ENCODE data around the gene APEX1.

The APEX1 gene

DNA sequence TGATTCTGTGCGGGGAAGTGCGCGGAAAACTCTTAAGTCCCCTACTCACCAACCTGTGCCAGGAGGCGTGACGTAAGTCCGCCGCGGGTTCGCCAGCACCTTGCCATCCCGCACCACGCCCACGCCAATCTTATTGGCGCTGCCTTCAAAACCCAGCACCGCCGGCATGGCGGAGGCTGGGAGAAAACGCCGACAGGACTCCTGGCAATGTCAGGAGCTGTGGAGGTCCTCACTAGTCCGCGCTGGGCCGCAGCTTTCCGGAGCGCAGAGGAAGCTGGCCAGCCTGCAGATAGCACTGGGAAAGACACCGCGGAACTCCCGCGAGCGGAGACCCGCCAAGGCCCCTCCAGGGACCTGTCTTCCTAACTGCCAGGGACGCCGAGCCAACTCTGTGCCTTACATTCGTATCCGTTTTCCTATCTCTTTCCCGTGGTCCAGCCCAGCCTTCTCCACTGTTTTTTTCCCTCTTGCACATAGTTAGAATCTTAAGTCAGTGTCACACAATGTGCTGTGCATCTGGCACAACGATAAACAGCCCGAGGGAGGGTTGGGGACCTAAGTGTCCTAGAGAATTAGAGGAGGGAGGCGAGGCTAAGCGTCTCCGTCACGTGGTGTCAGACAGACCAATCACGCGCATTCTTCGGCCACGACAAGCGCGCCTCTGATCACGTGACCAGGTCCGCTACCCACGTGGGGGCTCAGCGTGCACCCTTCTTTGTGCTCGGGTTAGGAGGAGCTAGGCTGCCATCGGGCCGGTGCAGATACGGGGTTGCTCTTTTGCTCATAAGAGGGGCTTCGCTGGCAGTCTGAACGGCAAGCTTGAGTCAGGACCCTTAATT, at the start of gene APEX1, which contains the start of gene OSGEP:
TSS of gene APEX1 (plus strand) at position 711 of the 839 bp plus-strand sequence. CDS start 420 bp downstream, outside the sequence.
TSS of gene OSGEP (minus strand) at position 297 of the 839 bp plus-strand sequence. CDS start at position 168, 129 bp downstream.
- H3K4me3 ChIP-seq (ENCODE audit: low read depth, low read length): peak within 1 kb of the TSS; percentile 87
- peak; percentile 99 for DNase-seq (ENCODE audit: low read depth)
- peak; percentile 74 for TF ChIP-seq POLR2A (IDR thresholded peaks at IDR 0.05; ENCODE audit: extremely low read depth, insufficient read length)
- TF ChIP-seq, protein P1, sequence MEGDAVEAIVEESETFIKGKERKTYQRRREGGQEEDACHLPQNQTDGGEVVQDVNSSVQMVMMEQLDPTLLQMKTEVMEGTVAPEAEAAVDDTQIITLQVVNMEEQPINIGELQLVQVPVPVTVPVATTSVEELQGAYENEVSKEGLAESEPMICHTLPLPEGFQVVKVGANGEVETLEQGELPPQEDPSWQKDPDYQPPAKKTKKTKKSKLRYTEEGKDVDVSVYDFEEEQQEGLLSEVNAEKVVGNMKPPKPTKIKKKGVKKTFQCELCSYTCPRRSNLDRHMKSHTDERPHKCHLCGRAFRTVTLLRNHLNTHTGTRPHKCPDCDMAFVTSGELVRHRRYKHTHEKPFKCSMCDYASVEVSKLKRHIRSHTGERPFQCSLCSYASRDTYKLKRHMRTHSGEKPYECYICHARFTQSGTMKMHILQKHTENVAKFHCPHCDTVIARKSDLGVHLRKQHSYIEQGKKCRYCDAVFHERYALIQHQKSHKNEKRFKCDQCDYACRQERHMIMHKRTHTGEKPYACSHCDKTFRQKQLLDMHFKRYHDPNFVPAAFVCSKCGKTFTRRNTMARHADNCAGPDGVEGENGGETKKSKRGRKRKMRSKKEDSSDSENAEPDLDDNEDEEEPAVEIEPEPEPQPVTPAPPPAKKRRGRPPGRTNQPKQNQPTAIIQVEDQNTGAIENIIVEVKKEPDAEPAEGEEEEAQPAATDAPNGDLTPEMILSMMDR (IDR thresholded peaks at IDR 0.05; ENCODE audit: low read depth, low read length): no peak
- TF ChIP-seq, protein P2, sequence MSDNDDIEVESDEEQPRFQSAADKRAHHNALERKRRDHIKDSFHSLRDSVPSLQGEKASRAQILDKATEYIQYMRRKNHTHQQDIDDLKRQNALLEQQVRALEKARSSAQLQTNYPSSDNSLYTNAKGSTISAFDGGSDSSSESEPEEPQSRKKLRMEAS (IDR thresholded peaks at IDR 0.05; ENCODE audit: low read depth, low read length): peak; percentile 100
- TF ChIP-seq MYC (IDR thresholded peaks at IDR 0.05; ENCODE audit: low read depth, low read length): peak; percentile 96

DNA sequence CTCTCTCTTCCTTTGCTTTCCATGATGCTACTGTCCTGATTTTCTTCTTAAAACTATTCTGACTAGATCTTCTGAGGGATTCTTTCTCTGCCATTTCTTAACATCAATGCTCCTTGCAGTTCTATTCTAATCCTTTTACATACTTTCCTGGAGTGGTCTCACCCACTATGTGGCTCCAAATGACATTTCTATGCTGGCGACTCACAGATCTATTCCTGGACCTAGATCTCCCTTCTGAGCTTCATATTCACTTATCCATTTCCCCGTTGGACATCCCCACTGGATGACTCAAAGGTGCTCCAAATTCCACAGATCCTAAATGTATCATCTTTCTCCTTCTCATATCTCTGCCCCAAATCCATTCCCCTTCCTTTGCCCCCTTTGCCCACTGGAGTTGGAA, 45.8 kb upstream of the APEX1 start:
- TF ChIP-seq, protein P2 (IDR thresholded peaks at IDR 0.05; ENCODE audit: low read depth, low read length): no peak
- TF ChIP-seq MYC (IDR thresholded peaks at IDR 0.05; ENCODE audit: low read depth, low read length): no peak
- TF ChIP-seq POLR2A (IDR thresholded peaks at IDR 0.05; ENCODE audit: extremely low read depth, insufficient read length): no peak
- TF ChIP-seq, protein P1 (IDR thresholded peaks at IDR 0.05; ENCODE audit: low read depth, low read length): no peak
- H3K4me3 ChIP-seq (ENCODE audit: low read depth, low read length): no peak overlapping the region
- no peak for DNase-seq (ENCODE audit: low read depth)

DNA sequence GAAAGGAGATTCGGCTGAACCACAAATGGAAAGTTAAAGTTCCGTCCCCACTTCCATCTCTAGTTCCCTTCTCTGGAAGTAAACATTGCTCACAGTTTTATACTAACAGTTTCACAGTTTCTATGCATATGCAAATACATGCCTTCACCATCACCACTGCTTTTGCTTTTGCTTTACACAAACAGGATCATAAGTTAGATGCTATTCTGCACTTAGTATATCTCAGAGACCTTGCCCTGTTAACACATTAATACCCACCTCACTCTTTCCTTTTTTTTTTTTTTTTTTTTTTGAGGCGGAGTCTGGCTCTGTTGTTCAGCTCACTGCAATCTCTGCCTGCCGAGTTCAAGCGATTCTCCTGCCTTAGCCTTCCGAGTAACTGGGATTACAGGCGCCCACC, 42.6 kb upstream of the APEX1 start:
- TF ChIP-seq, protein P2 (IDR thresholded peaks at IDR 0.05; ENCODE audit: low read depth, low read length): no peak
- TF ChIP-seq, protein P1 (IDR thresholded peaks at IDR 0.05; ENCODE audit: low read depth, low read length): no peak
- TF ChIP-seq MYC (IDR thresholded peaks at IDR 0.05; ENCODE audit: low read depth, low read length): no peak
- TF ChIP-seq POLR2A (IDR thresholded peaks at IDR 0.05; ENCODE audit: extremely low read depth, insufficient read length): no peak
- H3K4me3 ChIP-seq (ENCODE audit: low read depth, low read length): peak overlapping the region; percentile 75
- no peak for DNase-seq (ENCODE audit: low read depth)

DNA sequence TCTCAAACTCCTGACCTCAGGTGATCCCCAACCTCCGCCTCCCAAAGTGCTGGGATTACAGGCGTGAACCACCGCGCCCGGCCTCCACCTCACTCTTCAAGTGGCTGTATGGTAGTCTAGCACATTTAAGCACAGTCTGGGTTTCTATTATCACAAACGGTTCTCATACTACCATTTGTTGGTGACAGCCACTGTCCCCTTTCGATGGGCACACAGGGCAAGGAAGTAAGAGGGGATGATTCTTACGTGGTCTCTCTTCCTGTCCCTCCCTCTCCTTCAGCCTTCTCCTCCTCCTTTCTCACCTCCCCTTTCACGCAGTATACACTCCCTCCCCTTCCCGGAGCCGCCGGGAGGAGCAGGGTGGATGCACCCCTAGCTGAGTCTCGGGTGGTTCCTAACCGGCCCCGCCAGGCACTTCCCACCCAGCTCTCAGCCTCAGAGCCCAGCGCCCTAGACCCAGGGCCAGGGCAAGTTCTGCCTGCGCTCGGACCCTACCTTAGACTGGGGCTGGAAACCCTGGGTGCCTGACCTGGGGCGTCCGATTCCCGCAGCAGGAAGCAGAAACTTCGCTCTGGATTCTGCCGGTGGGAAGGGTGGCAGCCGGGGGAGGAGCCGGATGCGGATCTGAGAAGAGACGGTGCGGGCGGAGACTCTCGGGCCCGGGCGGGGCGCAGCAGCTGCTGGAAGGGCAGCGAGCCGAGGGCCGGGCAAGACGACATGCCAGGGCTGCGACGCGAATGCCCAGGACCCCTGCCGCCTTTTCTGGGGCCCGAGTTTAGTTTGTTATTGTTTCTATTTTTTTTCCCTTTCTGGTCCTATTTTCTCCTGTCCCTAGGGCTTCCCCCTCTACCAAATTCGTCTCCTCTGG, 41.9 kb upstream of the APEX1 start, which contains the start of gene TEP1:
TSS of gene TEP1 (minus strand) at position 626 of the 868 bp plus-strand sequence. CDS start 5,062 bp downstream, outside the sequence.
- TF ChIP-seq MYC (IDR thresholded peaks at IDR 0.05; ENCODE audit: low read depth, low read length) (no peak), POLR2A (IDR thresholded peaks at IDR 0.05; ENCODE audit: extremely low read depth, insufficient read length) (peak; percentile 36)
- DNase-seq (ENCODE audit: low read depth): peak; percentile 82
- peak within 1 kb of the TSS; percentile 75 for H3K4me3 ChIP-seq (ENCODE audit: low read depth, low read length)

DNA sequence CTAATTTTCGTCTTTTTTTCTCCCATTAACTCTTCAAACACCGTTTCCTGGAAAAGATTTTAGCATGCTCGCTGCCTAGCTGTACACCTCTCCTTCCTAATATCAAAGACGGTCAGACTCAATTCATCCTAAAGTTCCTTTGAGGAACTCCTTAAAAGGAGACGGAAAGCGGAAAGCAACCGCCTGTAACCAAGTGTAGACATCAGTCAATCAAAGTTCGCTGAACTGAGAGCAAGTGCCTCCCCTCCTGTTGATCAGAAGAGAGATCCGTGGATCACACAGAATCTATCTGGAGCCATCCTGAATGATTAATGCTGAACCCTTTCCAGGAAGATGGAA, 41.3 kb upstream of the APEX1 start:
- peak; percentile 48 for DNase-seq (ENCODE audit: low read depth)
- H3K4me3 ChIP-seq (ENCODE audit: low read depth, low read length): peak overlapping the region; percentile 75

DNA sequence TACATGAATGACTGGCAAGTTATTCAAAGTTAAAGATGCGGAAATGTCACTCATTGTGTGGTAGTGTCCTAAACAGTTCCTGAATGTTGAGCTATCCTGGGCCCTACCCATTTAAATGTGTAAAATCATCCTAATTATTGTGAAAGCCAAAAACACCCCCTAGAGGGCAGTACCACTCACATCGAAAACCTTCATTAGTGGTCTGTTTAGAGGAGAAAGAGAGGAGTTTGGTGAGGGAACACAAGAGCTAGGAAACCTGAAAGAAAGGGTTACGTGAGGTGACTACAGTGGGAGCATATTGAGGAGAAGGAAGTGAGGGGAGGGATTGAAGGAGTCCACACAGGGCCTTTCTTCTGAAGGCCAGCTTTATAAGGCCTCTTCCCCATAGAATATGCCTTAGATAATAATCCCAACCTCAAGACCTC, 39.2 kb upstream of the APEX1 start:
- TF ChIP-seq, protein P1 (IDR thresholded peaks at IDR 0.05; ENCODE audit: low read depth, low read length): peak; percentile 54
- no peak for TF ChIP-seq MYC (IDR thresholded peaks at IDR 0.05; ENCODE audit: low read depth, low read length)
- no peak for TF ChIP-seq POLR2A (IDR thresholded peaks at IDR 0.05; ENCODE audit: extremely low read depth, insufficient read length)
- TF ChIP-seq, protein P2 (IDR thresholded peaks at IDR 0.05; ENCODE audit: low read depth, low read length): no peak
- H3K4me3 ChIP-seq (ENCODE audit: low read depth, low read length): no peak overlapping the region
- peak; percentile 83 for DNase-seq (ENCODE audit: low read depth)

More for the DNA sequence above, 41.3 kb upstream of the APEX1 start:
- no peak for TF ChIP-seq POLR2A (IDR thresholded peaks at IDR 0.05; ENCODE audit: extremely low read depth, insufficient read length)
